HK-2 (cell line): Measurements from ENCODE around the gene PET100.

Experiments
- DNase-seq: peaks from one replicate; pipeline ENCODE4 v3.0.0-alpha.2; 2018; ENCODE audit not compliant: unreplicated experiment

Gene PET100

GRCh38 chr19:7679771-7680605 lies 50.4 kb downstream of the PET100 start:
- no peak for DNase-seq

- DNase-seq: peak; percentile 81
Observed at GRCh38 chr19:7680606-7681339, 51.2 kb downstream of the PET100 start, which contains the start of gene TRAPPC5. TSS of gene TRAPPC5 (plus strand) at chr19:7680833. CDS start at chr19:7682254, 1,421 bp downstream.
